ENCODE results near the gene EP400.

DNA sequence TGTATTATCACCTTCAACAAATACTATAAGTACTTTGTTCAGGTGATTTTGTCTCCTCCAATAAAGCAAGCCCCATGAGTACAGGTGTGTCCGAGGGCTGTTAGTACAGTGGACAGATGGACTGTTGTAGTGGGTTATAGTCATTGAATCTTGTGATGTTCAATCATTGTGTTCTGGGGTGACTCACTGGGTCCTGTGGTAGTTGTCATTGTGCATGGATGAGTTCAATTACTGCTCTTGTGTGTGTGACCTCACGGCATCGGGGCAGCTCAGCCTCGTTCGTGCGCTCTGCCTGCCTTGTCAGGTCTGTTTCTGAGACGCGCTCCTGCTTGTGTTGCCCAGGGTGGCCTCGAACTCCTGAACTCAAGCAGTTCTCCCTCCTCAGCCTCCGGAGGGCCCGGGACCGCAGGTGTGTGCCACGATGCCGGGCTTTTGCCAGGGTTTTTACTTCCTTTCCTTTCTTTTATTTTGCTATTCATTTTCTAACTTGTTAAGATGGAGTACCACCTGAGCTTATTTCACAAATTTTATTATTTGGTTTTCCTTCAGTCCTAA, 122.2 kb downstream of the EP400 start:
- TF ChIP-seq, protein P1, sequence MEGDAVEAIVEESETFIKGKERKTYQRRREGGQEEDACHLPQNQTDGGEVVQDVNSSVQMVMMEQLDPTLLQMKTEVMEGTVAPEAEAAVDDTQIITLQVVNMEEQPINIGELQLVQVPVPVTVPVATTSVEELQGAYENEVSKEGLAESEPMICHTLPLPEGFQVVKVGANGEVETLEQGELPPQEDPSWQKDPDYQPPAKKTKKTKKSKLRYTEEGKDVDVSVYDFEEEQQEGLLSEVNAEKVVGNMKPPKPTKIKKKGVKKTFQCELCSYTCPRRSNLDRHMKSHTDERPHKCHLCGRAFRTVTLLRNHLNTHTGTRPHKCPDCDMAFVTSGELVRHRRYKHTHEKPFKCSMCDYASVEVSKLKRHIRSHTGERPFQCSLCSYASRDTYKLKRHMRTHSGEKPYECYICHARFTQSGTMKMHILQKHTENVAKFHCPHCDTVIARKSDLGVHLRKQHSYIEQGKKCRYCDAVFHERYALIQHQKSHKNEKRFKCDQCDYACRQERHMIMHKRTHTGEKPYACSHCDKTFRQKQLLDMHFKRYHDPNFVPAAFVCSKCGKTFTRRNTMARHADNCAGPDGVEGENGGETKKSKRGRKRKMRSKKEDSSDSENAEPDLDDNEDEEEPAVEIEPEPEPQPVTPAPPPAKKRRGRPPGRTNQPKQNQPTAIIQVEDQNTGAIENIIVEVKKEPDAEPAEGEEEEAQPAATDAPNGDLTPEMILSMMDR (IDR thresholded peaks at IDR 0.05; ENCODE audit: low read depth, low read length), result no peak
- TF ChIP-seq EZH2phosphoT487 (IDR thresholded peaks at IDR 0.05; ENCODE audit: low read depth), result no peak

All from OCI-LY3 (cell line).